Measurements from ENCODE around the gene OLFML2B. TPM values are rescaled to one million over a fixed set of nuclear protein-coding genes. Genes with fewer than 3 reads are reported as not detected.

OLFML2B gene
- total and polyA plus RNA-seq, 2 donors (not counting 1 experiment from before 2014, with no cell fraction given): 5.1 to 7.2 TPM

GRCh38 chr1:161993576-161993975 lies 30.1 kb downstream of the OLFML2B start:
- H3K9me3 ChIP-seq (ENCODE audit: control insufficient read depth, insufficient read depth, low read depth, low read length): no peaks in the 10 kb centered on the region
- TF ChIP-seq CTCF (conservative IDR thresholded peaks at IDR 0.05 in 1 of 2, IDR thresholded peaks at IDR 0.05 in 1 of 2; ENCODE audit: low read depth in 1 of 2, low read length in 2 of 2): no peak
- TF ChIP-seq EZH2 (IDR thresholded peaks at IDR 0.05; ENCODE audit: low read length, missing control alignments): no peak
- H3K79me2 ChIP-seq (ENCODE audit: control insufficient read depth, insufficient read depth, low read length): no peaks in the 10 kb centered on the region
- H3K27me3 ChIP-seq (ENCODE audit: control insufficient read depth, insufficient read depth, low read length): no peaks in the 10 kb centered on the region
- H3K4me2 ChIP-seq (ENCODE audit: extremely low read depth, insufficient read depth, low read length): no peak overlapping the region
- H3K27ac ChIP-seq (ENCODE audit: insufficient read depth, low read length): no peak overlapping the region
- no peaks in the 10 kb centered on the region for H4K20me1 ChIP-seq (ENCODE audit: control insufficient read depth, extremely low read depth, insufficient read depth, low read length)
- no peak for DNase-seq (ENCODE audit: low read depth in 2 of 2)
- H3K4me3 ChIP-seq (replicated peaks in 1 of 4; ENCODE audit: control extremely low read depth in 1 of 4, insufficient read depth in 1 of 4, low read depth in 3 of 4, low read length in 4 of 4): no peak overlapping the region
- H2AFZ ChIP-seq (ENCODE audit: low read length): no peak overlapping the region
- H3K4me1 ChIP-seq (ENCODE audit: control insufficient read depth, extremely low read depth, insufficient read depth, low read length): peaks cover 5% of the 10 kb centered on the region
- peaks cover 2% of the 10 kb centered on the region for H3K36me3 ChIP-seq (ENCODE audit: control insufficient read depth, insufficient read depth, low read length)
- no peak overlapping the region for H3K9ac ChIP-seq (ENCODE audit: insufficient read depth, low read length)

- Histone ChIP-seq H3K79me2 (ENCODE audit: control insufficient read depth, insufficient read depth, low read length) (no peaks in the 10 kb centered on the region), H3K27me3 (ENCODE audit: control insufficient read depth, insufficient read depth, low read length) (no peaks in the 10 kb centered on the region), H3K4me3 (replicated peaks in 1 of 4; ENCODE audit: control extremely low read depth in 1 of 4, insufficient read depth in 1 of 4, low read depth in 3 of 4, low read length in 4 of 4) (no peak overlapping the region), H3K36me3 (ENCODE audit: control insufficient read depth, insufficient read depth, low read length) (no peaks in the 10 kb centered on the region), H3K4me1 (ENCODE audit: control insufficient read depth, extremely low read depth, insufficient read depth, low read length) (peaks cover 5% of the 10 kb centered on the region), H3K4me2 (ENCODE audit: extremely low read depth, insufficient read depth, low read length) (no peak overlapping the region), H3K27ac (ENCODE audit: insufficient read depth, low read length) (no peak overlapping the region), H2AFZ (ENCODE audit: low read length) (no peak overlapping the region), H3K9me3 (ENCODE audit: control insufficient read depth, insufficient read depth, low read depth, low read length) (no peaks in the 10 kb centered on the region), H3K9ac (ENCODE audit: insufficient read depth, low read length) (no peak overlapping the region), H4K20me1 (ENCODE audit: control insufficient read depth, extremely low read depth, insufficient read depth, low read length) (no peaks in the 10 kb centered on the region)
- DNase-seq (ENCODE audit: low read depth in 2 of 2): no peak
- no peak for TF ChIP-seq EZH2 (IDR thresholded peaks at IDR 0.05; ENCODE audit: low read length, missing control alignments)
- TF ChIP-seq CTCF (conservative IDR thresholded peaks at IDR 0.05 in 1 of 2, IDR thresholded peaks at IDR 0.05 in 1 of 2; ENCODE audit: low read depth in 1 of 2, low read length in 2 of 2): no peak
These were observed 33.9 kb downstream of the OLFML2B start for GRCh38 chr1:161989786-161990185.

GRCh38 chr1:161989108-161989507 lies 34.6 kb downstream of the OLFML2B start:
- Histone ChIP-seq H3K27me3 (ENCODE audit: control insufficient read depth, insufficient read depth, low read length) (no peaks in the 10 kb centered on the region), H3K4me3 (replicated peaks in 1 of 4; ENCODE audit: control extremely low read depth in 1 of 4, insufficient read depth in 1 of 4, low read depth in 3 of 4, low read length in 4 of 4) (no peak overlapping the region), H3K27ac (ENCODE audit: insufficient read depth, low read length) (no peak overlapping the region), H2AFZ (ENCODE audit: low read length) (no peak overlapping the region), H3K4me2 (ENCODE audit: extremely low read depth, insufficient read depth, low read length) (no peak overlapping the region), H4K20me1 (ENCODE audit: control insufficient read depth, extremely low read depth, insufficient read depth, low read length) (no peaks in the 10 kb centered on the region), H3K9ac (ENCODE audit: insufficient read depth, low read length) (no peak overlapping the region), H3K79me2 (ENCODE audit: control insufficient read depth, insufficient read depth, low read length) (no peaks in the 10 kb centered on the region), H3K9me3 (ENCODE audit: control insufficient read depth, insufficient read depth, low read depth, low read length) (no peaks in the 10 kb centered on the region), H3K36me3 (ENCODE audit: control insufficient read depth, insufficient read depth, low read length) (no peaks in the 10 kb centered on the region), H3K4me1 (ENCODE audit: control insufficient read depth, extremely low read depth, insufficient read depth, low read length) (peaks cover 5% of the 10 kb centered on the region)
- DNase-seq (ENCODE audit: low read depth in 2 of 2): peak in 1 of 2 donors; percentile 29
- TF ChIP-seq CTCF (conservative IDR thresholded peaks at IDR 0.05 in 1 of 2, IDR thresholded peaks at IDR 0.05 in 1 of 2; ENCODE audit: low read depth in 1 of 2, low read length in 2 of 2): no peak
- no peak for TF ChIP-seq EZH2 (IDR thresholded peaks at IDR 0.05; ENCODE audit: low read length, missing control alignments)
